ENCODE data around the gene FZD2.
"Not testable (repeated sequence)": the region's sequence is repeated elsewhere in the genome, so short reads cannot be mapped to it uniquely, and the experiment has no call there.

The FZD2 gene

GRCh38 chr17:44556832-44557606 is at the start of gene FZD2:
FZD2 (plus strand) TSS chr17:44557484; CDS start chr17:44557689, 205 bp downstream.
- H3K27me3 ChIP-seq (replicated peaks): no peaks in the 10 kb centered on the region
- in situ Hi-C loops (cut with HindIII; ENCODE audit: low pct_ligation_motif_present, low sequenced_read_pairs): no loop called here
- peak within 1 kb of the TSS; percentile 76 for H3K4me3 ChIP-seq (ENCODE audit: low read depth, low read length)
- H3K27ac ChIP-seq: peak within 1 kb of the TSS; percentile 79
- no peak for TF ChIP-seq CTCF (IDR thresholded peaks at IDR 0.05; ENCODE audit: low read depth, low read length, missing control alignments)
- DNase-seq: peak; percentile 97
- no peaks in the 10 kb centered on the region for H3K36me3 ChIP-seq (replicated peaks)

- TF ChIP-seq CTCF (IDR thresholded peaks at IDR 0.05; ENCODE audit: low read depth, low read length, missing control alignments): peak; percentile 35
Observed at GRCh38 chr17:44511241-44512134, 45.8 kb upstream of the FZD2 start.

GRCh38 chr17:44518032-44518431 is 39.3 kb upstream of the FZD2 start:
- no peaks in the 10 kb centered on the region for H3K36me3 ChIP-seq (replicated peaks)
- H3K27me3 ChIP-seq (replicated peaks): no peaks in the 10 kb centered on the region
- no peak overlapping the region for H3K4me3 ChIP-seq (ENCODE audit: low read depth, low read length)
- in situ Hi-C loops (cut with HindIII; ENCODE audit: low pct_ligation_motif_present, low sequenced_read_pairs): no loop called here
- DNase-seq: no peak
- no peak for TF ChIP-seq CTCF (IDR thresholded peaks at IDR 0.05; ENCODE audit: low read depth, low read length, missing control alignments)
- H3K27ac ChIP-seq: no peak overlapping the region

More at GRCh38 chr17:44511241-44512134, 45.8 kb upstream of the FZD2 start:
- H3K27me3 ChIP-seq (replicated peaks); DNase-seq; H3K27ac ChIP-seq; H3K36me3 ChIP-seq (replicated peaks); in situ Hi-C loops (cut with HindIII; ENCODE audit: low pct_ligation_motif_present, low sequenced_read_pairs); H3K4me3 ChIP-seq (ENCODE audit: low read depth, low read length): not testable (repeated sequence)

GRCh38 chr17:44522883-44523671 is 34.2 kb upstream of the FZD2 start:
- in situ Hi-C loops (cut with HindIII; ENCODE audit: low pct_ligation_motif_present, low sequenced_read_pairs): no loop called here

More at GRCh38 chr17:44522883-44523671, 34.2 kb upstream of the FZD2 start:
- Histone ChIP-seq H3K27me3 (replicated peaks) (no peaks in the 10 kb centered on the region), H3K4me3 (ENCODE audit: low read depth, low read length) (no peak overlapping the region), H3K36me3 (replicated peaks) (no peaks in the 10 kb centered on the region), H3K27ac (no peak overlapping the region)
- peak; percentile 84 for TF ChIP-seq CTCF (IDR thresholded peaks at IDR 0.05; ENCODE audit: low read depth, low read length, missing control alignments)
- DNase-seq: peak; percentile 58
